Hepatocyte (in vitro differentiated cells): ENCODE data around the gene IGSF5.

Experiments used
- EZH2phosphoT487 ChIP-seq: fragments of 200-600 bp; sonication (generic); IDR thresholded peaks from one replicate; pipeline ENCODE4 v1.6.1; 2018; ENCODE audit warnings: antibody characterized with exemption, mild to moderate bottlenecking, low read depth, moderate library complexity; ENCODE audit not compliant: unreplicated experiment, severe bottlenecking
- TF ChIP-seq, protein P1 (sequence below): fragments of 200-600 bp; sonication (generic); IDR thresholded peaks from 2 replicates; pipeline ENCODE4 v1.5.1; 2016; ENCODE audit warnings: antibody characterized with exemption, mild to moderate bottlenecking; ENCODE audit not compliant: poor library complexity

DNA sequence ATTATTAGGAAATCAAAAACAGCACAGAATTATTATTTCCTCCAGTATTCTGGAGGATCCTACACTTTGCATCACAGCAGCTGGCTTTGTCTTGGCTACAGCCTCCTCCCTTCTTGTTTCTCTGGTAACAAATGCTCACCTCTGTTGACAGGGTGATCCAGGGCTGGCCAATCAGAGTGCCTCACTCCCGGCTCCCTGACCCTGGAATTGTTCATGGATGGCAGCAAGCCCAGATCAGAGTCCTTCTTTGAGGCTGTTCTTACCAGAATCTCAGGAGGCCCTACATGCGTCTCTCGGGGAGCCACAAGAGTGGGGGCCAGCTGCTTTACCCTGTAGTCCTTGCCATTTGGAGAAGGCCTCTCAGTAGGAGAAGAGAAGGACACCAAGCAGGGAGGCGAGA is 48.4 kb upstream of the IGSF5 start:
- TF ChIP-seq, protein P1, sequence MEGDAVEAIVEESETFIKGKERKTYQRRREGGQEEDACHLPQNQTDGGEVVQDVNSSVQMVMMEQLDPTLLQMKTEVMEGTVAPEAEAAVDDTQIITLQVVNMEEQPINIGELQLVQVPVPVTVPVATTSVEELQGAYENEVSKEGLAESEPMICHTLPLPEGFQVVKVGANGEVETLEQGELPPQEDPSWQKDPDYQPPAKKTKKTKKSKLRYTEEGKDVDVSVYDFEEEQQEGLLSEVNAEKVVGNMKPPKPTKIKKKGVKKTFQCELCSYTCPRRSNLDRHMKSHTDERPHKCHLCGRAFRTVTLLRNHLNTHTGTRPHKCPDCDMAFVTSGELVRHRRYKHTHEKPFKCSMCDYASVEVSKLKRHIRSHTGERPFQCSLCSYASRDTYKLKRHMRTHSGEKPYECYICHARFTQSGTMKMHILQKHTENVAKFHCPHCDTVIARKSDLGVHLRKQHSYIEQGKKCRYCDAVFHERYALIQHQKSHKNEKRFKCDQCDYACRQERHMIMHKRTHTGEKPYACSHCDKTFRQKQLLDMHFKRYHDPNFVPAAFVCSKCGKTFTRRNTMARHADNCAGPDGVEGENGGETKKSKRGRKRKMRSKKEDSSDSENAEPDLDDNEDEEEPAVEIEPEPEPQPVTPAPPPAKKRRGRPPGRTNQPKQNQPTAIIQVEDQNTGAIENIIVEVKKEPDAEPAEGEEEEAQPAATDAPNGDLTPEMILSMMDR = no peak
- TF ChIP-seq EZH2phosphoT487 = no peak
